ENCODE results near the gene KLF13. TPM values are rescaled to one million over a fixed set of nuclear protein-coding genes. Genes with fewer than 3 reads are reported as not detected.

The KLF13 gene
- total RNA-seq, 1 experiment from 2014 or later = 32.9 TPM

GRCh38 chr15:31379577-31379976 is 52.9 kb downstream of the KLF13 start:
- H3K36me3 ChIP-seq (ENCODE audit: insufficient read depth, low read length) = 0 out of 2 replicates have a peak, but pooled peaks cover 3% of the 10 kb centered on the region
- H4K20me1 ChIP-seq (ENCODE audit: insufficient read depth, low read depth, low read length) = peaks cover 12% of the 10 kb centered on the region; the same call in 1 of the 2 replicates
- H2AFZ ChIP-seq (ENCODE audit: low read length) = no peak overlapping the region
- no peak overlapping the region for H3K4me2 ChIP-seq (ENCODE audit: low read depth, low read length, poor library complexity, severe bottlenecking)
- H3K9ac ChIP-seq (ENCODE audit: low read length) = no peak overlapping the region
- H3K9me3 ChIP-seq (ENCODE audit: low read length) = no peaks in the 10 kb centered on the region
- DNase-seq = no peak
- H3K27ac ChIP-seq (ENCODE audit: low read length) = no peak overlapping the region
- no peaks in the 10 kb centered on the region for H3K79me2 ChIP-seq (ENCODE audit: low read length)
- no peaks in the 10 kb centered on the region for H3K27me3 ChIP-seq (ENCODE audit: low read length)
- no peaks in the 10 kb centered on the region for H3K9me2 ChIP-seq (replicated peaks; ENCODE audit: insufficient read depth, low read length)
- no peak overlapping the region for H3K4me3 ChIP-seq (ENCODE audit: low read length)
- H3K4me1 ChIP-seq (ENCODE audit: low read length) = no peaks in the 10 kb centered on the region

GRCh38 chr15:31381801-31382712 is 55.4 kb downstream of the KLF13 start:
- no peak overlapping the region for H3K4me2 ChIP-seq (ENCODE audit: low read depth, low read length, poor library complexity, severe bottlenecking)
- no peak overlapping the region for H3K27ac ChIP-seq (ENCODE audit: low read length)
- no peaks in the 10 kb centered on the region for H3K79me2 ChIP-seq (ENCODE audit: low read length)
- no peaks in the 10 kb centered on the region for H3K9me2 ChIP-seq (replicated peaks; ENCODE audit: insufficient read depth, low read length)
- H4K20me1 ChIP-seq (ENCODE audit: insufficient read depth, low read depth, low read length) = peaks cover 12% of the 10 kb centered on the region; the same call in 1 of the 2 replicates
- H3K9ac ChIP-seq (ENCODE audit: low read length) = no peak overlapping the region
- DNase-seq = no peak
- H3K4me1 ChIP-seq (ENCODE audit: low read length) = no peaks in the 10 kb centered on the region
- 0 out of 2 replicates have a peak, but pooled peaks cover 3% of the 10 kb centered on the region for H3K36me3 ChIP-seq (ENCODE audit: insufficient read depth, low read length)
- no peak overlapping the region for H2AFZ ChIP-seq (ENCODE audit: low read length)
- no peaks in the 10 kb centered on the region for H3K9me3 ChIP-seq (ENCODE audit: low read length)
- no peak overlapping the region for H3K4me3 ChIP-seq (ENCODE audit: low read length)
- no peaks in the 10 kb centered on the region for H3K27me3 ChIP-seq (ENCODE audit: low read length)

DNA sequence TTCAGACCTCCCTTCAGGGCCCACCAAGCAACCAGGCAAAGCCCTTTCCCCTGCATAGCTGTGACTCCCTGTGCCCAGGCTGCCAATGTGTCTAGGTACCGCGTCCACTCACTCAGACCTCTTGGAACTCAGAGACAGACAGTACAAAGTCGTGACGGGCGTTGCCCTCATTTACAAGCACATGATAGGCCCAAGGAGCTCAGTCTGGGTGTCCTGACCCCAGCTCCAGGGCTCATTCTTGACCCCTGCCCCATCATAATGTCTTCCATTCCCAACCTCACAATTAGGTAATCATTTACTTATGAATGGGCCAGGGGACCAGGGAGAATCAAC is 56.0 kb downstream of the KLF13 start:
- Histone ChIP-seq H4K20me1 (ENCODE audit: insufficient read depth, low read depth, low read length) (peaks cover 7% of the 10 kb centered on the region; the same call in 1 of the 2 replicates), H3K79me2 (ENCODE audit: low read length) (no peaks in the 10 kb centered on the region), H2AFZ (ENCODE audit: low read length) (no peak overlapping the region), H3K4me2 (ENCODE audit: low read depth, low read length, poor library complexity, severe bottlenecking) (no peak overlapping the region), H3K9ac (ENCODE audit: low read length) (no peak overlapping the region), H3K4me1 (ENCODE audit: low read length) (no peaks in the 10 kb centered on the region), H3K27me3 (ENCODE audit: low read length) (no peaks in the 10 kb centered on the region), H3K27ac (ENCODE audit: low read length) (no peak overlapping the region), H3K4me3 (ENCODE audit: low read length) (no peak overlapping the region), H3K9me2 (replicated peaks; ENCODE audit: insufficient read depth, low read length) (no peaks in the 10 kb centered on the region), H3K36me3 (ENCODE audit: insufficient read depth, low read length) (0 out of 2 replicates have a peak, but pooled peaks cover 3% of the 10 kb centered on the region), H3K9me3 (ENCODE audit: low read length) (no peaks in the 10 kb centered on the region)
- no peak for DNase-seq

GRCh38 chr15:31383139-31383538 is 56.5 kb downstream of the KLF13 start:
- H4K20me1 ChIP-seq (ENCODE audit: insufficient read depth, low read depth, low read length) = peaks cover 2% of the 10 kb centered on the region; the same call in 1 of the 2 replicates
- H3K4me1 ChIP-seq (ENCODE audit: low read length) = no peaks in the 10 kb centered on the region

DNA sequence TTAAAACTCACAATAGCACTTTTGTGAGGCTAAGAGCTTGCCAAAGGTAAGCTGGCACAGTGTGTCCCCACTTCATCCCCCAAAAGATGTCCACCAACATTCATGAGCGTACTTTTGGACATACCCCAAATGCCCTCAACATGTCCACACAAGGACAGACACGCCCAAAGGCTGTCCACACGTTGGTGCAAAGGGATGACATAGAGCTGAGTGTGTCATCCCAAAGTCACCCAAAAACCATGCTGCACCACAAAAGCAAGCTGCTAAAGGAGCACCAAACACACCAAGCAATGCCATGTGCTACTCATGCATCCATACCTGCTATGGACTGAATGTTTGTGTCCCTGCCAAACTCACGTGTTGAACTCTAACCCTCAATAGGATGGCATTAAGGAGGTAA is 57.9 kb downstream of the KLF13 start:
- Histone ChIP-seq H3K4me2 (ENCODE audit: low read depth, low read length, poor library complexity, severe bottlenecking) (no peak overlapping the region), H3K4me3 (ENCODE audit: low read length) (no peak overlapping the region), H3K9me3 (ENCODE audit: low read length) (no peaks in the 10 kb centered on the region), H3K27ac (ENCODE audit: low read length) (no peak overlapping the region), H3K9ac (ENCODE audit: low read length) (no peak overlapping the region), H3K9me2 (replicated peaks; ENCODE audit: insufficient read depth, low read length) (no peaks in the 10 kb centered on the region), H3K36me3 (ENCODE audit: insufficient read depth, low read length) (no peaks in the 10 kb centered on the region), H3K27me3 (ENCODE audit: low read length) (no peaks in the 10 kb centered on the region), H2AFZ (ENCODE audit: low read length) (no peak overlapping the region), H3K4me1 (ENCODE audit: low read length) (no peaks in the 10 kb centered on the region), H3K79me2 (ENCODE audit: low read length) (no peaks in the 10 kb centered on the region), H4K20me1 (ENCODE audit: insufficient read depth, low read depth, low read length) (no peaks in the 10 kb centered on the region; the same call in 1 of the 2 replicates)
- no peak for DNase-seq

More at GRCh38 chr15:31383139-31383538, 56.5 kb downstream of the KLF13 start:
- no peaks in the 10 kb centered on the region for H3K79me2 ChIP-seq (ENCODE audit: low read length)
- no peaks in the 10 kb centered on the region for H3K27me3 ChIP-seq (ENCODE audit: low read length)
- H3K9ac ChIP-seq (ENCODE audit: low read length) = no peak overlapping the region
- H3K9me2 ChIP-seq (replicated peaks; ENCODE audit: insufficient read depth, low read length) = no peaks in the 10 kb centered on the region
- no peak overlapping the region for H2AFZ ChIP-seq (ENCODE audit: low read length)
- no peak overlapping the region for H3K4me2 ChIP-seq (ENCODE audit: low read depth, low read length, poor library complexity, severe bottlenecking)
- no peak for DNase-seq
- no peak overlapping the region for H3K27ac ChIP-seq (ENCODE audit: low read length)
- no peak overlapping the region for H3K4me3 ChIP-seq (ENCODE audit: low read length)
- no peaks in the 10 kb centered on the region for H3K9me3 ChIP-seq (ENCODE audit: low read length)
- H3K36me3 ChIP-seq (ENCODE audit: insufficient read depth, low read length) = 0 out of 2 replicates have a peak, but pooled peaks cover 2% of the 10 kb centered on the region

- no peaks in the 10 kb centered on the region for H3K27me3 ChIP-seq (ENCODE audit: low read length)
- H3K9me2 ChIP-seq (replicated peaks; ENCODE audit: insufficient read depth, low read length) = no peaks in the 10 kb centered on the region
- H3K4me2 ChIP-seq (ENCODE audit: low read depth, low read length, poor library complexity, severe bottlenecking) = no peak overlapping the region
- no peak overlapping the region for H3K27ac ChIP-seq (ENCODE audit: low read length)
- DNase-seq = no peak
- no peak overlapping the region for H2AFZ ChIP-seq (ENCODE audit: low read length)
- no peaks in the 10 kb centered on the region for H3K4me1 ChIP-seq (ENCODE audit: low read length)
- no peak overlapping the region for H3K9ac ChIP-seq (ENCODE audit: low read length)
- no peaks in the 10 kb centered on the region for H3K36me3 ChIP-seq (ENCODE audit: insufficient read depth, low read length)
- H3K9me3 ChIP-seq (ENCODE audit: low read length) = no peaks in the 10 kb centered on the region
- no peaks in the 10 kb centered on the region; the same call in 1 of the 2 replicates for H4K20me1 ChIP-seq (ENCODE audit: insufficient read depth, low read depth, low read length)
- H3K4me3 ChIP-seq (ENCODE audit: low read length) = no peak overlapping the region
- H3K79me2 ChIP-seq (ENCODE audit: low read length) = no peaks in the 10 kb centered on the region
Observed at GRCh38 chr15:31385736-31386135, 59.1 kb downstream of the KLF13 start.

GRCh38 chr15:31387092-31387478 is 60.5 kb downstream of the KLF13 start:
- no peak for DNase-seq
- H3K36me3 ChIP-seq (ENCODE audit: insufficient read depth, low read length) = no peaks in the 10 kb centered on the region
- H2AFZ ChIP-seq (ENCODE audit: low read length) = no peak overlapping the region
- no peak overlapping the region for H3K9ac ChIP-seq (ENCODE audit: low read length)
- H4K20me1 ChIP-seq (ENCODE audit: insufficient read depth, low read depth, low read length) = no peaks in the 10 kb centered on the region
- H3K9me2 ChIP-seq (replicated peaks; ENCODE audit: insufficient read depth, low read length) = no peaks in the 10 kb centered on the region
- H3K79me2 ChIP-seq (ENCODE audit: low read length) = no peaks in the 10 kb centered on the region
- no peak overlapping the region for H3K4me2 ChIP-seq (ENCODE audit: low read depth, low read length, poor library complexity, severe bottlenecking)
- no peak overlapping the region for H3K4me3 ChIP-seq (ENCODE audit: low read length)
- H3K27me3 ChIP-seq (ENCODE audit: low read length) = no peaks in the 10 kb centered on the region
- no peak overlapping the region for H3K27ac ChIP-seq (ENCODE audit: low read length)
- H3K9me3 ChIP-seq (ENCODE audit: low read length) = no peaks in the 10 kb centered on the region
- peaks cover 5% of the 10 kb centered on the region for H3K4me1 ChIP-seq (ENCODE audit: low read length)

DNA sequence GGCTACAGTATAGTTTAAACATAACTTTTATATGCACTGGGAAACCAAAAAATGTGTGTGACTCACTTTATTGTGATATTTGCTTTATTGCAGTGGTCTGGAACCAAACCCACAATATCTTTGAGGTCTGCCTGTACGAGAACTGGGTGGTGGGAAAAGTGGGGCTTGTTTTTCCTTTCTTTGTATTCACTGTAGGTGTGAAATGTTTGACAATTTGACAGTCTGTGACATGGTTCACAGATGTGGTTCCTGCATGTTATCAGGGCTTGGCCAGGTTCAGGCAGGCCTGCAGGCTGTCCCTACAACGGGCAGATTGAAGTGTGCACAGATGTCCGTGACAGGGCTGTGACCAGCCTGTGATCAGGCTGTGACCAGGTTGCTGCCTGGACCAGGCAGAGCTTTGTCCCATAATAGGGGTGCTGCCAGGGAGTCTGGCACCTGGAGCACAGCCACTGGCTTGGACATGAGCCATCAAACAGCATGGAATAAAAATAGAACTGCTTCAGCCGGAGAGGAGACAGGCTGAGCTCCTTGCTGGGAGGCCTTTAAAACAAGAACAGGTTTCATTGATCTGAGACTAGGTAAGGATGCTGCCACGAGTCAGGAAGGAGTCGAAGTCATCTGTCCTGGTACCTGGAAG is 61.0 kb downstream of the KLF13 start:
- Histone ChIP-seq H3K4me2 (ENCODE audit: low read depth, low read length, poor library complexity, severe bottlenecking) (no peak overlapping the region), H3K9ac (ENCODE audit: low read length) (no peak overlapping the region), H3K36me3 (ENCODE audit: insufficient read depth, low read length) (no peaks in the 10 kb centered on the region), H3K9me2 (replicated peaks; ENCODE audit: insufficient read depth, low read length) (no peaks in the 10 kb centered on the region), H3K27ac (ENCODE audit: low read length) (no peak overlapping the region), H4K20me1 (ENCODE audit: insufficient read depth, low read depth, low read length) (no peaks in the 10 kb centered on the region), H3K27me3 (ENCODE audit: low read length) (no peaks in the 10 kb centered on the region), H3K9me3 (ENCODE audit: low read length) (no peaks in the 10 kb centered on the region), H3K4me1 (ENCODE audit: low read length) (peaks cover 9% of the 10 kb centered on the region), H2AFZ (ENCODE audit: low read length) (no peak overlapping the region), H3K4me3 (ENCODE audit: low read length) (no peak overlapping the region), H3K79me2 (ENCODE audit: low read length) (no peaks in the 10 kb centered on the region)
- DNase-seq = no peak

Measured in Karpas-422 (cell line).